ENCODE measurements around the gene TBC1D16. TPM values are rescaled to one million over a fixed set of nuclear protein-coding genes. Genes with fewer than 3 reads are reported as not detected.

Gene TBC1D16
- total RNA-seq, 4 donors from 2014 or later: 9.1 to 28.0 (median 22.3) TPM

DNA sequence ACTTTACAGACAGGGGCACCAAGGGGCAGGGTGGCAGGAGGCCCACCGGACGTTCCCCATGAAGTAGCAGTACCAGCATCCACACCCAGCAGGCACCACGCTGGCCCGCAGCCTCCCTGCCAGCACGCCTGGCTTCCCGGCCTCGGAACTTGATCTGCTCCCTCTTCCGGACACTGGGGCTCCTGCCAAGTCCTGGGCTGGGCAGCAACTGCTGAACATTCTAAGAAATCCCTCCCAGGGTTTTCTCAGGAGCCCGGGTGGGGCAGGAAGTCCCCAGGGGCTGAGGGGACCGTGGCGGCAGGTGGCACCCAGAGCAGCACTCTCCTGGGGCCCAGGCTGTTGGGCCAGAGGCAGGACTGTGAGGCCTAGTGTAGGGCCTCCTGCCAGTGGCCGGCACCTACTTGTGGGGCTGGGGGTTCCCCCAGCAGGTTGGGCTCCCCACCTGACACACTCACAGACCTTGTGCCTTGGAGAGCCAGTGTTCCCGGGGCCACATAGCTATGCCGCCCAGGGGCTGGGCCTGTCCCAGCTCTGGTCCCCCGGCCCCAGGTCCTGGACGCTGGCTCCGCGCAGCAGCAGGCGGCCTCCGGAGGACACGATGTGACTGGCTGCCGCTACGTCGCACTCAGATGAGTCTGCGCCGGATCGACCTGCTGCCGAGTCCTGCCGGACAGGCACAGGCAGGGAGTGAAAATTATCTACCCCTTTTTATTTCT lies 110.3 kb downstream of the TBC1D16 start:
- 55 to 63% methylated on average over 23 to 28 of the region's 29 CpGs for WGBS, 2 donors
- intact Hi-C loops (cut with DNase I; ENCODE audit: low total_unique reads): no loop called here
- no peak for DNase-seq (ENCODE audit: low spot score in 2 of 2)
- no peak for TF ChIP-seq POLR2A (IDR thresholded peaks at IDR 0.05)
- TF ChIP-seq, protein P1, sequence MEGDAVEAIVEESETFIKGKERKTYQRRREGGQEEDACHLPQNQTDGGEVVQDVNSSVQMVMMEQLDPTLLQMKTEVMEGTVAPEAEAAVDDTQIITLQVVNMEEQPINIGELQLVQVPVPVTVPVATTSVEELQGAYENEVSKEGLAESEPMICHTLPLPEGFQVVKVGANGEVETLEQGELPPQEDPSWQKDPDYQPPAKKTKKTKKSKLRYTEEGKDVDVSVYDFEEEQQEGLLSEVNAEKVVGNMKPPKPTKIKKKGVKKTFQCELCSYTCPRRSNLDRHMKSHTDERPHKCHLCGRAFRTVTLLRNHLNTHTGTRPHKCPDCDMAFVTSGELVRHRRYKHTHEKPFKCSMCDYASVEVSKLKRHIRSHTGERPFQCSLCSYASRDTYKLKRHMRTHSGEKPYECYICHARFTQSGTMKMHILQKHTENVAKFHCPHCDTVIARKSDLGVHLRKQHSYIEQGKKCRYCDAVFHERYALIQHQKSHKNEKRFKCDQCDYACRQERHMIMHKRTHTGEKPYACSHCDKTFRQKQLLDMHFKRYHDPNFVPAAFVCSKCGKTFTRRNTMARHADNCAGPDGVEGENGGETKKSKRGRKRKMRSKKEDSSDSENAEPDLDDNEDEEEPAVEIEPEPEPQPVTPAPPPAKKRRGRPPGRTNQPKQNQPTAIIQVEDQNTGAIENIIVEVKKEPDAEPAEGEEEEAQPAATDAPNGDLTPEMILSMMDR (IDR thresholded peaks at IDR 0.05): no peak
- H3K4me3 ChIP-seq (ENCODE audit: low read depth, poor library complexity, severe bottlenecking): no peak overlapping the region

DNA sequence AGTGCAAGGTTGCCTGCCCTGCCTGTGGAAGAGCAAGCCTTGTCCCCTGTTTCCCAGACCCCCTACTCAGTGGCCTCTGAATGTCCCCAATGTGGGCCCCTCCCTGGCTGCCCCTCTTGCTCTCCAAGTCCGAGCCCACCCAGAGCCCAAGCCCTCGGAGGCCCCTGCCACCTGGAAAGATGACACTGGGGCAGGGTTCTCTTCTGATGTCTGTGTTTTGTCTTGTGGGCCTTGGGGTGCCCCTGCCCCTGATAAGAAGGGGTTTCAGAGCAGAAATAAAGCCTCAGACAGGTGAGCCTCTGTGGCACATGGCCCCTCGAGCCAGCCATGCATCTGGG lies 111.1 kb downstream of the TBC1D16 start:
- DNase-seq (ENCODE audit: low spot score in 2 of 2): no peak
- no peak overlapping the region for H3K4me3 ChIP-seq (ENCODE audit: low read depth, poor library complexity, severe bottlenecking)
- TF ChIP-seq, protein P1 (IDR thresholded peaks at IDR 0.05): no peak
- WGBS, 2 donors: 88 to 90% methylated on average over 3 of the region's 3 CpGs
- intact Hi-C loops (cut with DNase I; ENCODE audit: low total_unique reads): no loop called here

DNA sequence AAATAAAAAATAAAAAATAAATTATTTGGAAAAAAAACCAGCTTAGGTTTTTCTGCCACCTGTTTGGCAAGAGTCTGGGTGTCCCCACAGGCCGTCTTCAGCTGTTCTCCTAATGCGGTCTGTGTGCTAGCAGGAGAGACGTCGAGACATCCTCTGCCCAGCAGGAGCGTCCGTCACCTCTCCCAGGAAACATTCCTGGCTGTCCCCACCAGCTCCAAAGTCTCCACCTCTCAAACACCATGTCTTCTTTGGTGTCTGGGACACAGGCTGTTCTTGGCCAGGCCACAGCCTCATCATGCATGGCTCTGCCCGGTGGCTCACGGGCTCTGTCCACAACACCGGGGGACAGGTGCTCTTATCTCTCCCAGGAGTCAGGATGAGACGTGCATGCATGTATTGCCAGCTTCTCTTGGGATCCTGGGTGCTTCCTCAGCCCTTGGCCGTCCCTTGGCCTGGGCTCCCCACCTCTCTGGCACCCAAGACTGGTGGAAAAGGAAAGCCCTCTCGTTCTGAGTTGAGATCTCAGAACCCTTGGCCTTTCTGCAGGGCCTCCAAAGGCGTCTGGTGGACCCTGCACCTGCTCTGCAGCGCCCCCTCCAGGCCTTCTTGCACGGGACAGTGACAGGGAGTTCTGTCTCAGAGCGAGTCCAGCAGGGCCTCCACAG lies 111.6 kb downstream of the TBC1D16 start:
- intact Hi-C loops (cut with DNase I; ENCODE audit: low total_unique reads): no loop called here
- TF ChIP-seq, protein P1 (IDR thresholded peaks at IDR 0.05): no peak
- no peak for TF ChIP-seq POLR2A (IDR thresholded peaks at IDR 0.05)
- 76 to 81% methylated on average over 16 of the region's 16 CpGs for WGBS, 2 donors
- H3K4me3 ChIP-seq (ENCODE audit: low read depth, poor library complexity, severe bottlenecking): no peak overlapping the region
- DNase-seq (ENCODE audit: low spot score in 2 of 2): no peak

DNA sequence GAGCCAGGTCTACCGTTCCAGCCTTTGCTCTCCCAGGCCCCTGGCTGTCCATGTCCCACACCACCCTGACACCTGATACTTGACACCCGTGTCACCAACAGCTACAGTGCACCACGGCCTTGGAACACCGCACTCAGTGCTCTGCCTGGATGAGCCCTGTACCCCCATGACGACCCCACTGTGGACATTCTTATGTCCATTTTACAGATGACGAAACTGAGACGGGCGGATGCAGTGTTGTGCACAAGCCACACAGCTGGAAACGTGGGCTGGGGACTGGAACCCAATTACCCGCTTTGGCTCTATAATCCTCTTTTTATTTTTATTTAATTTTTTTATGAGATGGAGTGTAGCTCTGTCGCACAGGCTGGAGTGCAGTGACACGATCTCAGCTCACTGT lies 112.9 kb downstream of the TBC1D16 start:
- WGBS, 2 donors: 85 to 86% methylated on average over 12 of the region's 12 CpGs
- TF ChIP-seq, protein P1 (IDR thresholded peaks at IDR 0.05): no peak
- TF ChIP-seq POLR2A (IDR thresholded peaks at IDR 0.05): no peak
- H3K4me3 ChIP-seq (ENCODE audit: low read depth, poor library complexity, severe bottlenecking): no peak overlapping the region
- intact Hi-C loops (cut with DNase I; ENCODE audit: low total_unique reads): no loop called here
- DNase-seq (ENCODE audit: low spot score in 2 of 2): no peak

DNA sequence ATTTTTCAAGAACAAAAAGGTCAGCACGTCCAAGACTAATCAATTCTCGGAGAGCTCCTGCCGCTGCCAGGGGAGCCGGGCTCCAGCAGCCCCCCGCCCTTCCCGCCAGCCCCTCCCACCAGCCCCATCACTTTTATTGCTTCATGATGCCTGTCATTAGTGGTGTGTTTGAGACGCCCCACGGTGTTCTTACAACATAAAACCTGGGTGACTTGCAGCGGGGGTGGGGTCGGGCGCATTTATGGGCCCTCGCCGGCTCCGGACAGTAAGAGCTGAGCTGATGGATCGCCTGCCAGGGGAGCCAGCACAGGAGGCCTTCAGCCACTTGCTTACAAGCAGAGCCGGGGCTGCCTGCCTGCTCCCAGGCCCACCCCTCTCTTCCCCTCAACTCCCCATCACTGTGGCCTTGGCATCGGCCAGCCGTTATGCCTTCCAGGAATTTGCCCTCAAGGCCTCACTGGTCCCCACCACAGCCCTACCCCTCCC lies 113.5 kb downstream of the TBC1D16 start:
- TF ChIP-seq, protein P1 (IDR thresholded peaks at IDR 0.05): no peak
- no peak for TF ChIP-seq POLR2A (IDR thresholded peaks at IDR 0.05)
- intact Hi-C loops (cut with DNase I; ENCODE audit: low total_unique reads): no loop called here
- 19 to 21% methylated on average over 17 to 18 of the region's 18 CpGs for WGBS, 2 donors
- no peak overlapping the region for H3K4me3 ChIP-seq (ENCODE audit: low read depth, poor library complexity, severe bottlenecking)
- no peak for DNase-seq (ENCODE audit: low spot score in 2 of 2)

Measured in lower leg skin (tissue), 4 donors.